GM12865 (cell line): ENCODE data around the gene MED8.

Experiments used
- DNase-seq: peaks from one replicate; pipeline ENCODE4 v3.0.0; 2010; ENCODE audit warnings: low read depth
- H3K4me3 ChIP-seq: 2 replicates; pipeline ENCODE4 v1.5.1; 2011; ENCODE audit warnings: mild to moderate bottlenecking, low read depth, low read length, control low read depth
- CTCF ChIP-seq: IDR thresholded peaks from 2 replicates; pipeline ENCODE4 v1.5.1; 2011; ENCODE audit warnings: low read length, control low read depth, low read depth, inconsistent platforms; ENCODE audit not compliant: insufficient read depth; ENCODE audit errors: missing control alignments

MED8 gene

DNA sequence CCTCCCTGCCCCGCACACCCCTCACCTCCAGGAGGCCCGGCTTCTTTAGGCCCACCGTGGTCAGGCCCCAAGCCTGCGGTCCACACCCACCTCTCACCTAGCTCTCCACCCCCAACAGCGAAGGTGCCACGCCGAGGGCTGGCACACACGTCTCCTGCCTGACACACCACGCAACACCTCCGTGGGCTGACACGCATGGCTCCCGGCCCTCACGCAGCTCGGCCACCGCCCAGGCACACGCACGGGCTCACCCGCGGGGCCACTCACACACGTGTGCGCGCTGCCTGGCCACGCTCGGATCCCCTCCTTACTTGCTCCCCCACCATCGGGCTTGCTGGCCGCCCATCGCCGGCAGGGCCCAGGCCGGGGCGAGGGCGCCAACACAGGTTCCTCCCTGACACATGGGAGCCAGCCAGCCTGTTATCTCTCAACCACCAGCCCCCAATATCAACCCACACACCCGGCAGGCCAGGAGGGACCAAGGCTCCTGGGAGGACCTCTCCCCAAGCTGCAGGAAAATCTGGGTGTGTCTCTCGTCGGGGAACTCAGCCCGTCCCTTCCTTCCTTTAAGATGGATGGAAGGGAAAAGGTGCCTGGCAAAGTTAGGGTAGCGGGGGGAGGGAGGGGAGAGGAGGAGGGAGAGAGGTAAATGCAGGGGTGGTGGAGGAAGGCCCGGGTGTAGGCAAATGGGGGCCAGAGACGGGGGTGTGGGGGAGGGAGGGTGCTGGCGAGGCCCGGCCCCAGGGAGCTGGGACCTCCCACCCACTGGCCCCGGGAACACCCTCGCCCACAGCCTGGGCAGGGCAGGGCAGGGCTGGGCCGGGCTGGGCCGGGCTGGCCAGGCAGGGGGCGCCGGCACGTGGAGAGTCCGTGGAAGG, 22.3 kb downstream of the MED8 start:
- peak overlapping the region; percentile 70 for H3K4me3 ChIP-seq
- no peak for TF ChIP-seq CTCF
- DNase-seq = peak; percentile 39

DNA sequence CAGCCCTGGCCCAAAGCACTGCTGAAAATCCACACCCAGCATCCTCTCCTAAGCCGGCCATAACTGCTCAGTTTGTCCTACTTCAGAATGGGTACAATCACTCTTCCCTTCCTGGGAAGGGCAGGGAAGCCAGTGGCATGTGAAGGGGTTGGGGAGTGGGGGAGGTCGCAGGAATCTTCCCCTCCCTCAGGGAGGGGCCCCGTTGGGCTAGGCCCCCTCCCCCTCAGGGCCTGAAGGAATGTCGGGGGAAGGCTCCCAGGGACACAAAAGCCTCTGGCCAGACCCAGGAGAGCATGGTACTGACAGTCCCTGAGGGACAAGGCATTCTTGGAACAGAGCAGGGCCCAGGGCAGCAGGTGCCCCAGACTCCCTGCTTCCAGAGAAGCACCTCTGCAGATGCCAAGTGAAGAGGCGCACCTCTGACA, 23.0 kb downstream of the MED8 start:
- TF ChIP-seq CTCF = no peak
- H3K4me3 ChIP-seq = peak overlapping the region; percentile 70
- DNase-seq = no peak

GRCh38 chr1:43366179-43366578, 23.4 kb downstream of the MED8 start:
- TF ChIP-seq CTCF = no peak
- peak overlapping the region; percentile 70 for H3K4me3 ChIP-seq
- DNase-seq = peak; percentile 43

DNA sequence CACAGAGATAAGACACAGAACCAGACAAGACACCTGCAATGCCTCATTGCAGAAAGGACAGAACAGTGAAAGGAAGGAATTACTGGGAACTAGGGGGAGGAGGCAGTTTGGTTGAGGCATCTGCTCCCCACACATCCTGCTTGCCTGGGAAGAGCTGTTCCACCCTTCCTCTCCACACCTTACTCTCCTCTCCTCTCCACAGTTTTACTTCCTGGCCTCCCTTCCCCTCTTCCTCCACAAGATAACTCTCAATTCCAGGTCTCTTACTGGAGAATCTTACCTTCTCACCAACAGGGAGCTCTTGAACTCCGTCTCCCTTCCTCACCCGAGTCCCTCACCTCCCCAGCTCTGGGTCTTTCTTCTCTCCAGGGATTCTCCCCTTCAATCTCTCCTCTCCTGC, 23.9 kb downstream of the MED8 start:
- DNase-seq = no peak
- no peak for TF ChIP-seq CTCF
- H3K4me3 ChIP-seq = peak overlapping the region; percentile 70

- no peak overlapping the region for H3K4me3 ChIP-seq
- no peak for DNase-seq
- TF ChIP-seq CTCF = no peak
Measured at GRCh38 chr1:43363935-43364525, 25.6 kb downstream of the MED8 start.

- no peak for TF ChIP-seq CTCF
- no peak overlapping the region for H3K4me3 ChIP-seq
- no peak for DNase-seq
Measured at GRCh38 chr1:43363283-43363934, 26.2 kb downstream of the MED8 start.
